NCI-H774 (cell line): Measurements from ENCODE around the gene SLC47A2.

Experiments used
- DNase-seq: peaks from one replicate; lab custom pipeline; 2025; lab: John Stamatoyannopoulos, UW

SLC47A2 gene

DNA sequence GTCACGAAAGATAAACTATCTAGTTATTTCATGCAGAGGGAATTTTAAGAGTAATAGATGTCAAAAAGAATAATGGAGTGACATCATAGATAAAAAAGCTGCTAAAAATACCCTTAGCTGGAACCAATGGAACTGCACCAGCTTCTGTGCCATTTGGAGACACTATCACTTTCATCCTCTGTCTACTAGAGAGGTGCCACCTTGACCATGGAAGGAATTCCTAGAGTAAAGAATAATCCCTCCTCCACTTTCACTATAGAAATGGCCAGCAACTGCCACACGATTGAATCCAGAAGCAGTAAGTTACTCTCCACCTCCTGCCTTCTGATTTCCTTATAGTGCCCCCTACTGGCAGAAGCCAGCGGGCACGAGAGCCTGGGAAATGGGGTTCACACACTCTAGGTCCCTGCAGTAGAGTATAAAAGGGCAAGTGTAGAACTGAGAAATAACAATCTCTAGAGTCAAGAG lies 70.6 kb downstream of the SLC47A2 start:
- DNase-seq: no peak

DNA sequence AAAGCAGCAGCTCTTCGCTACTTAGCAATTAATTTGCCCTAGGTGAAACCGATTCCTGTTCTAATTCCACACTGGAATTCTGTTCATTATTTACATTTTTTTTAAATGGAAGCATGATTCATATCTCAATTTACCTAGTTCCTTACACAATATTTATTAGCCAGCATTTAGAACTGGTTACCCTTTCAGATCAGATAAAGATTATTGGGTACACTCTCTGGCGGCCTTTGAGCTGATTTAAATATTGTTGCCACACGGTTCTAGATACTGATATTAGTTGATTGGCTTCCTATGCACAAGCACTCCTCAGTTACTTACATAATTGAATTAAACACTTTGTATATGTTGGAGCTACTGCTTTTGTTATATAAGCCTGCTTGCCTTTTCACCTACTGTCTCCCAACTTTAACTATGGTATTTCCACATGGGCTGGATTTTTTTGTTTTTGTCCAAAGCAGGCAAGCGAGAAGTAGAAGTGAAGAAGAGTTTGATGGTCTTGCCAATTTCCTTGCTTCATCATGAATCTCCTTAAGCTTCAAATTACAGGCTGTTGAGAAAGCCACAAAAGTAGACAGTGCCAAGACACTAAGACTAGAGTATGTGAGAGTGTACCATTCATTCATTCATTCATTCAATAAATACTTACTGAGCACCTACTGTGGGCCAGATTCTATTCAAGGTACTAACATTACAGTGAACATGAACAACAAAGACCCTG lies 71.7 kb downstream of the SLC47A2 start:
- DNase-seq: no peak

DNA sequence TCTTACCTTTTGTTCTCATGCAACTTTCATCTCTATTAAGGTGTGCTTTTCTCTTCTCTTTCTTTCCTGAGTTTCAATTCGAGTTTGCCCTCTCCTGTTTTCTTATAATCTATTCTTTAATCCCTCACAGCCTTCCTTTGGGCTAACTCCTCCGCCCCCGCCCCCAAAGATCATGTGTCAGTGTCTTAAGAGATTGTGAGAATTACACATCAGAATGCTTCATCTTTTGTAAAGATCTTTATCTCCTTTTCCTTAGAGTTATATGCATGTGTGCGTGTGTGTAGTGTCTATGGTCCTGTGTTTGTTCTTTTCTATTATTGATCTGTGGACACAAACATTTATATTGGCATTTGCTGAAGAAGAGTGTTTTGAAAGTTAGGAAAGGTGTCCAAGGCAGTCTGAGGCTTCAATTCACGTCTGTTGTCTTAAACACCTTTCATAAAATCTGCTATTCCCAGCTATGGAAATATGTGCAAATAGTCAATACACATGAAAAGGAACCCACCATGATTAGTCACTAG lies 74.0 kb downstream of the SLC47A2 start:
- DNase-seq: no peak

DNA sequence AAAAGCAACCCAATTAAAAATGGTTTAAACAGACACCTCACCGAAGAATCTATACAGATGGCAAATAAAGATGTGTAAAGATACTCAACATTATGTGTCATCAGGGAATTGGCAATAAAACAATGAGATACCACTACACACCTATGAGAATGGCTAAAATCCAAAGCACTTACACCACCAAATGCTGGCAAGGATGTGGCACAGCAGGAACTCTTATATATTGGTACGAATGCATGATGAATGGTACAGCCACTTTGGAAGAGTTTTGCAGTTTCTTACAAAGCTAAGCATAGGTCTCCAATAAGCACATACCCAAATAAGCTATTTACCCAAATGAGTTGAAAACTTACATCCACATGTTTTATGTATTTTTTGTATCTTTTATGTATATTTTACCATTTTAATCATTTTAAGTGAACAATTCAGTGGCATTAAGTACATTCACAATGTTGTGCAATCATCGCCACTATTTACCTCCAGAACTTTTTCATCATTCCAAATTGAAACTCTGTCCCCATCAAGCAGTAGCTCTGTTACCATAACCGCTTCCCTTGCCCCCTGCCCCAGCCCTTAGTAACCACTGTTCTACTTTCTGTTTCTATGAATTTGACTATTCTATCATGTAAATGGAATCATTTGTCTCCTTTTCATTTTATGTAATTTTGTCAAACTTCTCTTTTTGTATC lies 74.6 kb downstream of the SLC47A2 start:
- no peak for DNase-seq

DNA sequence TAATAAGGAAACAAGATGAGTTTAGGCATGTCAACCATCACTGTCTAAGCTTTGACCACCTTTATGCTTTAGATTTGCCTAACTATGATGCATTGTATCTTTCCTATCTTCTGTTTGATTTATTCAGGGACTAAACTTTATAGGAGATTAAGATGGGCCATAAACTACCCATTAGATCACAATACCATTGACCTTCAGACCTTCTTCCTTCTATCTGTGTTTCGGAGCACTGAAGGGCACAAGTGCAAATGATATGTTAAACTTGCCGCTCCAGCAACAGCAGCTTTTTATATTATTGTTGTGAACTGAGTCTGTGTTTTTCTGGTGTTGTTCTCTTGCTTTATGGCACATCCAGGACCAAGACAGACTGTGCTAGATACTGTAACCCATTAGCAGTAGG lies 84.5 kb downstream of the SLC47A2 start:
- no peak for DNase-seq

DNA sequence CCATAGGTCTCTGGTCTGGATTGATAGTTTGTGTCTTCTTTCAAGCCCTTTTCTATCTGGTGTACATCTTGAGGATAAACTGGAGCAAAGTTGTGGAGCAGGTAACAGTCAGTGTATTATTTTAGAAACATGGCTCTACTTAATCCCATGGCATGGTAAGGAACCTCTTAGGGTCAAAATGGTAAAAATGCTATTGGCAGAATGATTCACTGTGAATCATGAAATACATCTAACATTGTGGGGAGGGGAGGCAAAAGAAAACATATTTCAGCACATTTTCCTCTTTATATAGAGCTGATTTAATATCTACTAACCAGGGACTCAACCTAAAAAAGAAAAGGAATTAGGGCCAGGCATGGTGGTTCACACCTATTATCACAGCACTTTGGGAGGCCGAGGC lies 85.7 kb downstream of the SLC47A2 start:
- DNase-seq: no peak

DNA sequence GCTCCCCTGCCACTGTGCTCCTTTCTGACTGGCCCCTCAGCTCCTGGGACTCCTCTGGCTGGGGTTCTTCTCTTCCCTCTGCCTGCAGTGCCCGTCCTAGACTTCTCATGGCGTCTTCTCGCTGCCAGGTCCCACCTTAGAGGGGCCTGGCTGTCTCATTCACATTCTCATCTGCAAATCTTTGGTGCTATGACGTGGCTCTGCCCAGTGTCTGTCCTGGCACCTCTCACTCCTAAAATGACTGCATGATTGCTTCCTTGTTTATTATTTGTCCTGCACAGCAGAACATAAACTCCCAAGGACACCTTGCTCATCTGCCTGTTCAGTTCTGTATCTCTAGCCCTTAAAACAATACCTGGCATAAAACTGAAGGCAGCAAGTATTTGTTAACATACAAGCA lies 86.3 kb downstream of the SLC47A2 start:
- no peak for DNase-seq

DNA sequence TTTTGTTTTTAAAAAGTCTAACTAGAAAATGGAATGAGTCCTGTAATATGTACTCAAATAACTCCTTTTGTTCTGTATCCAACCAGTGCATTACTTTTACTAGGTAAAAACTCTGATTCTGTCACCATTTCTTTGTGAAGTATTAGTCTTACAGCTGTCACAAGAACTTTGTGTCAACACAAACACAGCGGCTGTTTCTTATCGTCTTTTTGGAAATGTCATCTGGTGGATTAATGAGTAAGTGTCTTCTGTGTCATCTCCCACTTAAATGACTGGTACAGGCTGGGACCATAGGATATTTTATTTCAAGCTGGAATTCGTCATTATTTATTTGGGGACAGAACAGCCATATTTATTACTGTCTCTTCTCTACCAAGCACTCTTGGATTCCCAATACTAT lies 86.9 kb downstream of the SLC47A2 start:
- no peak for DNase-seq
